HG03108 (cell line): ENCODE data around the gene KCTD14.
"Not testable (repeated sequence)": the region's sequence is repeated elsewhere in the genome, so short reads cannot be mapped to it uniquely, and the experiment has no call there.

ENCODE experiments used
- ATAC-seq: cut with Tn5 transposase; IDR thresholded peaks from one replicate; pipeline ENCODE4 v1.9.1; 2021; ENCODE audit warnings: moderate library complexity; ENCODE audit not compliant: unreplicated experiment

The KCTD14 gene

GRCh38 chr11:78048561-78048960 is 25.5 kb upstream of the KCTD14 start:
- no peak for ATAC-seq

GRCh38 chr11:78046486-78046854 is 23.4 kb upstream of the KCTD14 start:
- ATAC-seq, result no peak

- ATAC-seq, result no peak
Measured at GRCh38 chr11:78045851-78046485, 22.9 kb upstream of the KCTD14 start.

GRCh38 chr11:78044706-78045105 is 21.6 kb upstream of the KCTD14 start:
- no peak for ATAC-seq

GRCh38 chr11:78041843-78042440 is 18.9 kb upstream of the KCTD14 start:
- no peak for ATAC-seq

GRCh38 chr11:78041380-78041719 is 18.3 kb upstream of the KCTD14 start:
- not testable (repeated sequence) for ATAC-seq

GRCh38 chr11:78040691-78041379 is 17.8 kb upstream of the KCTD14 start:
- no peak for ATAC-seq

GRCh38 chr11:78039919-78040671 is 17.0 kb upstream of the KCTD14 start:
- ATAC-seq, result peak; percentile 76

GRCh38 chr11:78039391-78039918 is 16.4 kb upstream of the KCTD14 start:
- ATAC-seq, result no peak

- no peak for ATAC-seq
Measured at GRCh38 chr11:78038697-78039313, 15.7 kb upstream of the KCTD14 start.

GRCh38 chr11:78037825-78038620 is 14.9 kb upstream of the KCTD14 start:
- ATAC-seq, result no peak

GRCh38 chr11:78037056-78037455 is 14.0 kb upstream of the KCTD14 start:
- ATAC-seq, result no peak

- no peak for ATAC-seq
Measured at GRCh38 chr11:78036313-78036712, 13.2 kb upstream of the KCTD14 start.

GRCh38 chr11:78034623-78035022 is 11.5 kb upstream of the KCTD14 start:
- no peak for ATAC-seq

- no peak for ATAC-seq
Measured at GRCh38 chr11:78033040-78033439, 10.0 kb upstream of the KCTD14 start.

- no peak for ATAC-seq
Measured at GRCh38 chr11:78032090-78032489, 9.0 kb upstream of the KCTD14 start.

GRCh38 chr11:78031629-78032028 is 8.6 kb upstream of the KCTD14 start:
- ATAC-seq, result peak; percentile 84

- no peak for ATAC-seq
Measured at GRCh38 chr11:78030429-78031325, 7.6 kb upstream of the KCTD14 start.

- not testable (repeated sequence) for ATAC-seq
Measured at GRCh38 chr11:78028423-78028822, 5.3 kb upstream of the KCTD14 start.
